K562 (cell line): ENCODE data around the gene METTL23. TPM values are rescaled to one million over a fixed set of nuclear protein-coding genes. Genes with fewer than 3 reads are reported as not detected.

ENCODE experiments used
- ARID1B ChIP-seq: fragments of 450-650 bp; IDR thresholded peaks from 2 replicates; pipeline ENCODE4 v1.6.1; 2016; ENCODE audit warnings: antibody characterized with exemption, mild to moderate bottlenecking, inconsistent platforms
- BHLHE40 ChIP-seq: IDR thresholded peaks from 2 replicates; pipeline ENCODE4 v1.6.1; 2011; ENCODE audit warnings: low read length, improper control_type of control experiment
- ELF4 ChIP-seq: fragments of 450-650 bp; formaldehyde crosslinking; IDR thresholded peaks from 2 replicates; pipeline ENCODE4 v1.4.0; 2022; ENCODE audit warnings: missing genetic modification characterization
- EZH2 ChIP-seq: IDR thresholded peaks from 2 replicates; pipeline ENCODE4 v1.6.1; 2012; ENCODE audit warnings: low read depth, mild to moderate bottlenecking, inconsistent platforms, low read length, borderline replicate concordance
- ILK ChIP-seq: fragments of 450-650 bp; IDR thresholded peaks from 2 replicates; pipeline ENCODE4 v1.6.1; 2016; ENCODE audit warnings: missing genetic modification characterization, low read depth, mild to moderate bottlenecking, missing compliant biosample characterization, moderate library complexity, borderline replicate concordance
- MIER1 ChIP-seq: fragments of 450-650 bp; IDR thresholded peaks from 2 replicates; pipeline ENCODE4 v1.6.1; 2016; ENCODE audit warnings: antibody characterized with exemption, mild to moderate bottlenecking, low read depth
- NELFE ChIP-seq: IDR thresholded peaks from 2 replicates; pipeline ENCODE4 v1.6.1; 2011; ENCODE audit warnings: mild to moderate bottlenecking; ENCODE audit not compliant: insufficient read depth, insufficient read length
- NFATC3 ChIP-seq: fragments of 450-650 bp; IDR thresholded peaks from 2 replicates; pipeline ENCODE4 v1.6.1; 2017; ENCODE audit warnings: mild to moderate bottlenecking
- NFXL1 ChIP-seq: fragments of 450-650 bp; formaldehyde crosslinking; IDR thresholded peaks from 2 replicates; pipeline ENCODE4 v1.4.0; 2021; ENCODE audit warnings: mild to moderate bottlenecking
- NR2C2 ChIP-seq, 2 experiments: fragments of 200-800 bp in 1 of 2; sonication (Bioruptor generic) in 1 of 2; sonication (generic) in 1 of 2; formaldehyde crosslinking in 1 of 2; IDR thresholded peaks; 2 replicates each; pipeline versions ENCODE4 v1.6.1 to v1.8.0; 2016 to 2022; ENCODE audit warnings: mild to moderate bottlenecking in 1 of 2, missing compliant biosample characterization in 1 of 2, missing genetic modification characterization in 1 of 2, missing genetic modification reagents in 1 of 2
- RBM39 ChIP-seq: fragments of 200-400 bp; formaldehyde crosslinking; optimal IDR thresholded peaks from 2 replicates; pipeline ENCODE3; 2018; ENCODE audit warnings: low read depth, low read length
- RCOR1 ChIP-seq, 2 experiments: IDR thresholded peaks; 2 replicates each; pipeline ENCODE4 v1.6.1; 2012; ENCODE audit warnings: low read depth in 2 of 2, low read length in 2 of 2, borderline replicate concordance in 1 of 2, improper control_type of control experiment in 1 of 2
- SMAD4 ChIP-seq: fragments of 250-450 bp; sonication (Bioruptor Pico); conservative IDR thresholded peaks from 2 replicates; pipeline ENCODE4 v1.8.0; 2021; ENCODE audit warnings: inconsistent platforms, mild to moderate bottlenecking, moderate library complexity
- SOX6 ChIP-seq: fragments of 450-650 bp; IDR thresholded peaks from 2 replicates; pipeline ENCODE4 v1.6.1; 2014; ENCODE audit warnings: mild to moderate bottlenecking
- ZNF263 ChIP-seq: sonication (generic); formaldehyde crosslinking; IDR thresholded peaks from 2 replicates; pipeline ENCODE4 v1.8.0; 2022; ENCODE audit warnings: mild to moderate bottlenecking, missing genetic modification reagents, borderline replicate concordance
- ZNF79 ChIP-seq: fragments of 250-450 bp; sonication (Bioruptor Pico); IDR thresholded peaks from 2 replicates; pipeline ENCODE4 v1.4.0; 2020; ENCODE audit warnings: low read depth, mild to moderate bottlenecking, moderate library complexity
- ZNF830 ChIP-seq: fragments of 250-450 bp; sonication (Bioruptor Pico); IDR thresholded peaks from 2 replicates; pipeline ENCODE4 v1.5.0; 2021; ENCODE audit warnings: mild to moderate bottlenecking
- polyA plus RNA-seq, 8 experiments: library from polyadenylated mRNA; depleted of rRNA in 4 of 8; stranded (reverse) in 5 of 8; unstranded in 3 of 8; fragments of >200 nt; fragmentation: Nextera tagmentation in 2 of 8; fragmentation: Illumina TruSeq in 1 of 8; extraction: Ambion mirVana in 2 of 8; extraction: Trizol in 1 of 8; gene quantifications; 2 replicates each; pipeline versions ENCODE4 v1.2.1 to v1.2.3, GENCODE V29; 2011 to 2014; ENCODE audit warnings: inconsistent platforms in 1 of 8, missing spikeins in 1 of 8
- total RNA-seq, 7 experiments: library from RNA; depleted of rRNA in 6 of 7; stranded (reverse); fragments of >200 nt in 6 of 7; fragmentation: Illumina TruSeq in 2 of 7; extraction: Trizol in 2 of 7; gene quantifications; 2 replicates each; pipeline versions ENCODE4 v1.2.1 to v1.2.3, GENCODE V29; 2011 to 2021; ENCODE audit warnings: low replicate concordance in 1 of 7
- TF ChIP-seq, protein P1 (sequence below), 2 experiments: fragments of 450-650 bp in 1 of 2; IDR thresholded peaks; 2 replicates each; pipeline ENCODE4 v1.6.1; 2011 to 2017; ENCODE audit warnings: low read depth in 2 of 2, antibody characterized with exemption in 1 of 2, borderline replicate concordance in 1 of 2, low read length in 1 of 2, mild to moderate bottlenecking in 1 of 2, mixed read lengths in 1 of 2; ENCODE audit not compliant: control insufficient read depth in 1 of 2
- TF ChIP-seq, protein P2 (sequence below): sonication (generic); formaldehyde crosslinking; IDR thresholded peaks from 2 replicates; pipeline ENCODE4 v1.9.0; 2022; ENCODE audit warnings: mild to moderate bottlenecking, missing genetic modification reagents
- TF ChIP-seq, protein P3 (sequence below): fragments of 250-450 bp; sonication (Bioruptor Pico); IDR thresholded peaks from 2 replicates; pipeline ENCODE4 v1.8.0; 2021; ENCODE audit warnings: mild to moderate bottlenecking, moderate library complexity
- TF ChIP-seq, protein P4 (sequence below): fragments of 450-650 bp; IDR thresholded peaks from one replicate; pipeline ENCODE4 v1.6.1; 2018; ENCODE audit warnings: mild to moderate bottlenecking, moderate library complexity; ENCODE audit not compliant: partially characterized antibody

Gene METTL23
- total and polyA plus RNA-seq, 9 of the 15 experiments (the other 6 are each of a cell fraction or from before 2014, with no cell fraction given) = 29.4 to 67.3 (median 41.6) TPM

DNA sequence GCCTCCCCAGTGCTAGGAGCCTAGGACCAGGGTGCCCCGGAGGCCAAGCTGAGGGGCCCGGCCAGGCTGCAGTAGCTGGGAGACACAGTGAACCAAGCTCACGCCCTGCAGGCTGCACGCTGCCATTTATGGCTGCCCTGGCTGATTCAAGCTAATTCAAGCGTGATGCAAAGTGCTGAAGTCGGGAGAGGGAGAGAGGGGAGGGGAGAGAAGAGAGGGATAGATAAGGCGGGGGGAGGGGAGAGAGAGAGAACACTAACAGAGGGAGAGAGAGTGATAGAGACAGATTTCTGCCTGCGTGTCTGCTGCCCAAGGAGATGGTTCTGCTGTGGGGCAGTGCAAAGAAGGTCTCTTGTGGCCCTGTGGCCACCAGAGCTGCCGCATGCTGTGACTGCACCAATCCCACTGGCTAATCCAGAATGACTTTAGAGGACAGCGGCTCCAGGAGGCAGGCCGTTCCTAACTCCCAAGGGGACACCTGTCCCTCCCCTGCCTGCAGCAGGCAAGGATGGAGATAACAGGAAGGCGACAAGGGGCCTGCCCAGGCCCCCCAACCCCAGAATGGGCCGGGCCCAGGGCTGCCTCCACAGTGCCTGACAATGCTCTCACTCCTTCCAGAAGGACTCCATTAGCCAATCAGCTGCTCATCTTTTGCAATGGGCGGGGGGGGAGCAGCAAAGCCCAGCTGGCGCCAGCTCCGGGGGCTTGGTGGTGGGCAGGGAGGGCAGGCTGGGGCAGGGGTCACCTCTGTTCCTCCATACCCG, 28.8 kb upstream of the METTL23 start (continued):
- TF ChIP-seq NELFE = no peak
- TF ChIP-seq NFATC3 = no peak
- TF ChIP-seq, protein P1, sequence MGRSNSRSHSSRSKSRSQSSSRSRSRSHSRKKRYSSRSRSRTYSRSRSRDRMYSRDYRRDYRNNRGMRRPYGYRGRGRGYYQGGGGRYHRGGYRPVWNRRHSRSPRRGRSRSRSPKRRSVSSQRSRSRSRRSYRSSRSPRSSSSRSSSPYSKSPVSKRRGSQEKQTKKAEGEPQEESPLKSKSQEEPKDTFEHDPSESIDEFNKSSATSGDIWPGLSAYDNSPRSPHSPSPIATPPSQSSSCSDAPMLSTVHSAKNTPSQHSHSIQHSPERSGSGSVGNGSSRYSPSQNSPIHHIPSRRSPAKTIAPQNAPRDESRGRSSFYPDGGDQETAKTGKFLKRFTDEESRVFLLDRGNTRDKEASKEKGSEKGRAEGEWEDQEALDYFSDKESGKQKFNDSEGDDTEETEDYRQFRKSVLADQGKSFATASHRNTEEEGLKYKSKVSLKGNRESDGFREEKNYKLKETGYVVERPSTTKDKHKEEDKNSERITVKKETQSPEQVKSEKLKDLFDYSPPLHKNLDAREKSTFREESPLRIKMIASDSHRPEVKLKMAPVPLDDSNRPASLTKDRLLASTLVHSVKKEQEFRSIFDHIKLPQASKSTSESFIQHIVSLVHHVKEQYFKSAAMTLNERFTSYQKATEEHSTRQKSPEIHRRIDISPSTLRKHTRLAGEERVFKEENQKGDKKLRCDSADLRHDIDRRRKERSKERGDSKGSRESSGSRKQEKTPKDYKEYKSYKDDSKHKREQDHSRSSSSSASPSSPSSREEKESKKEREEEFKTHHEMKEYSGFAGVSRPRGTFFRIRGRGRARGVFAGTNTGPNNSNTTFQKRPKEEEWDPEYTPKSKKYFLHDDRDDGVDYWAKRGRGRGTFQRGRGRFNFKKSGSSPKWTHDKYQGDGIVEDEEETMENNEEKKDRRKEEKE (IDR thresholded peaks at IDR 0.05; ENCODE audit: borderline replicate concordance in 1 of 2, control insufficient read depth in 1 of 2, low read depth in 2 of 2, low read length in 1 of 2) = no peak
- TF ChIP-seq ARID1B = peak; percentile 85
- TF ChIP-seq MIER1 = no peak
- no peak for TF ChIP-seq ILK (tag)
- TF ChIP-seq ZNF830 = no peak
- TF ChIP-seq NFXL1 = no peak
- no peak for TF ChIP-seq ZNF263
- peak; percentile 39; the same call in 1 of the 2 replicates for TF ChIP-seq SOX6
- no peak for TF ChIP-seq ZNF79
- TF ChIP-seq, protein P2, sequence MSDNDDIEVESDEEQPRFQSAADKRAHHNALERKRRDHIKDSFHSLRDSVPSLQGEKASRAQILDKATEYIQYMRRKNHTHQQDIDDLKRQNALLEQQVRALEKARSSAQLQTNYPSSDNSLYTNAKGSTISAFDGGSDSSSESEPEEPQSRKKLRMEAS (CRISPR knock-in tag) = peak; percentile 46
- peak in 1 of 2 experiments; percentile 96; a peak in 2 of 4 replicates for TF ChIP-seq RCOR1 (IDR thresholded peaks at IDR 0.05; ENCODE audit: borderline replicate concordance in 1 of 2, low read depth in 2 of 2, low read length in 2 of 2)
- TF ChIP-seq EZH2 = no peak
- TF ChIP-seq BHLHE40 = peak; percentile 57
- no peak for TF ChIP-seq NR2C2 (CRISPR knock-in tag; IDR thresholded peaks at IDR 0.05)
- TF ChIP-seq NR2C2 (tag; IDR thresholded peaks at IDR 0.05) = no peak; the same call in 1 of the 2 replicates
- TF ChIP-seq SMAD4 (CRISPR knock-in tag) = 0 out of 2 replicates have a peak, but pooled peaks have one; percentile 59
- TF ChIP-seq, protein P3, sequence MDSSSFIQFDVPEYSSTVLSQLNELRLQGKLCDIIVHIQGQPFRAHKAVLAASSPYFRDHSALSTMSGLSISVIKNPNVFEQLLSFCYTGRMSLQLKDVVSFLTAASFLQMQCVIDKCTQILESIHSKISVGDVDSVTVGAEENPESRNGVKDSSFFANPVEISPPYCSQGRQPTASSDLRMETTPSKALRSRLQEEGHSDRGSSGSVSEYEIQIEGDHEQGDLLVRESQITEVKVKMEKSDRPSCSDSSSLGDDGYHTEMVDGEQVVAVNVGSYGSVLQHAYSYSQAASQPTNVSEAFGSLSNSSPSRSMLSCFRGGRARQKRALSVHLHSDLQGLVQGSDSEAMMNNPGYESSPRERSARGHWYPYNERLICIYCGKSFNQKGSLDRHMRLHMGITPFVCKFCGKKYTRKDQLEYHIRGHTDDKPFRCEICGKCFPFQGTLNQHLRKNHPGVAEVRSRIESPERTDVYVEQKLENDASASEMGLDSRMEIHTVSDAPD = no peak
- TF ChIP-seq ELF4 (CRISPR knock-in tag) = peak; percentile 91; the same call in 1 of the 2 replicates
- TF ChIP-seq RBM39 = no peak
- TF ChIP-seq, protein P4, sequence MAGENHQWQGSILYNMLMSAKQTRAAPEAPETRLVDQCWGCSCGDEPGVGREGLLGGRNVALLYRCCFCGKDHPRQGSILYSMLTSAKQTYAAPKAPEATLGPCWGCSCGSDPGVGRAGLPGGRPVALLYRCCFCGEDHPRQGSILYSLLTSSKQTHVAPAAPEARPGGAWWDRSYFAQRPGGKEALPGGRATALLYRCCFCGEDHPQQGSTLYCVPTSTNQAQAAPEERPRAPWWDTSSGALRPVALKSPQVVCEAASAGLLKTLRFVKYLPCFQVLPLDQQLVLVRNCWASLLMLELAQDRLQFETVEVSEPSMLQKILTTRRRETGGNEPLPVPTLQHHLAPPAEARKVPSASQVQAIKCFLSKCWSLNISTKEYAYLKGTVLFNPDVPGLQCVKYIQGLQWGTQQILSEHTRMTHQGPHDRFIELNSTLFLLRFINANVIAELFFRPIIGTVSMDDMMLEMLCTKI = no peak
